Neural progenitor cell (in vitro differentiated cells): ENCODE results near the gene KCNH1. TPM values are rescaled to one million over a fixed set of nuclear protein-coding genes. Genes with fewer than 3 reads are reported as not detected.

Experiments used
- DNase-seq: peaks from one replicate; pipeline ENCODE4 v3.0.0-alpha.2; 2016; ENCODE audit warnings: low spot score
- H2AFZ ChIP-seq: fragments of 200-600 bp; sonication (generic); replicated peaks from 2 replicates; pipeline ENCODE4 v1.6.1; 2016; ENCODE audit warnings: antibody characterized with exemption
- H3F3A ChIP-seq: fragments of 200-600 bp; sonication (generic); 2 replicates; pipeline ENCODE4 v1.6.1; 2016; ENCODE audit warnings: antibody characterized with exemption, low read depth
- H3K27ac ChIP-seq: fragments of 200-600 bp; sonication (generic); 2 replicates; pipeline ENCODE4 v1.5.1; 2016; ENCODE audit warnings: mild to moderate bottlenecking
- H3K27me3 ChIP-seq: fragments of 200-600 bp; sonication (generic); 2 replicates; pipeline ENCODE4 v1.6.1; 2016; ENCODE audit warnings: mild to moderate bottlenecking, moderate library complexity
- H3K36me3 ChIP-seq: fragments of 200-600 bp; sonication (generic); 2 replicates; pipeline ENCODE4 v1.5.1; 2016
- H3K4me1 ChIP-seq: fragments of 200-600 bp; sonication (generic); 2 replicates; pipeline ENCODE4 v1.6.1; 2016; ENCODE audit warnings: mixed run types
- H3K4me2 ChIP-seq: fragments of 200-600 bp; sonication (generic); 2 replicates; pipeline ENCODE4 v1.6.1; 2016
- H3K4me3 ChIP-seq: fragments of 200-600 bp; sonication (generic); 2 replicates; pipeline ENCODE4 v1.5.1; 2016
- H3K79me2 ChIP-seq: fragments of 200-600 bp; sonication (generic); 2 replicates; pipeline ENCODE4 v1.6.1; 2016; ENCODE audit warnings: low read depth
- H3K9ac ChIP-seq: fragments of 200-600 bp; sonication (generic); 2 replicates; pipeline ENCODE4 v1.6.1; 2016
- H3K9me3 ChIP-seq: fragments of 200-600 bp; sonication (generic); 2 replicates; pipeline ENCODE4 v1.5.1; 2016; ENCODE audit warnings: low read depth
- H4K20me1 ChIP-seq: fragments of 200-600 bp; sonication (generic); 2 replicates; pipeline ENCODE4 v1.6.1; 2016; ENCODE audit warnings: low read depth
- H3K27ac Mint-ChIP-seq: 3 replicates; pipeline ENCODE4 v1.8.0; 2021; ENCODE audit warnings: mixed read lengths
- H3K27me3 Mint-ChIP-seq: 2 replicates; pipeline ENCODE4 v1.8.0; 2022; ENCODE audit warnings: low read depth, mild to moderate bottlenecking, inconsistent platforms, moderate library complexity, mixed read lengths; ENCODE audit not compliant: insufficient read depth
- H3K36me3 Mint-ChIP-seq: 3 replicates; pipeline ENCODE4 v1.8.0; 2021; ENCODE audit warnings: mixed read lengths
- H3K4me1 Mint-ChIP-seq: 3 replicates; pipeline ENCODE4 v1.8.0; 2021; ENCODE audit warnings: mixed read lengths
- H3K4me3 Mint-ChIP-seq: 3 replicates; pipeline ENCODE4 v1.8.0; 2021; ENCODE audit warnings: mild to moderate bottlenecking, moderate library complexity, mixed read lengths
- H3K9me3 Mint-ChIP-seq: 3 replicates; pipeline ENCODE4 v1.8.0; 2020; ENCODE audit warnings: mixed read lengths
- CTCF ChIP-seq: fragments of 200-600 bp; sonication (generic); IDR thresholded peaks from 2 replicates; pipeline ENCODE4 v1.5.1; 2017; ENCODE audit warnings: antibody characterized with exemption, mild to moderate bottlenecking
- EZH2 ChIP-seq: fragments of 200-600 bp; sonication (generic); IDR thresholded peaks from 2 replicates; pipeline ENCODE4 v1.6.1; 2017; ENCODE audit warnings: antibody characterized with exemption, mild to moderate bottlenecking, moderate library complexity
- EZH2phosphoT487 ChIP-seq: fragments of 200-600 bp; sonication (generic); IDR thresholded peaks from 2 replicates; pipeline ENCODE4 v1.6.1; 2017; ENCODE audit warnings: antibody characterized with exemption
- total RNA-seq: library from RNA; depleted of rRNA; stranded (reverse); fragments of >200 nt; gene quantifications from 2 replicates; pipeline ENCODE4 v1.2.3, GENCODE V29; 2015; ENCODE audit warnings: low replicate concordance

The KCNH1 gene
- total RNA-seq, 1 donor from 2014 or later: 1.6 TPM

GRCh38 chr1:211135342-211135950, 1.5 kb upstream of the KCNH1 start:
- TF ChIP-seq CTCF (peak; percentile 68), EZH2phosphoT487 (no peak)
- no peaks in the 10 kb centered on the region for H3K36me3 ChIP-seq
- H3K27ac ChIP-seq: no peak overlapping the region
- peaks cover 35% of the 10 kb centered on the region for H3K27me3 ChIP-seq
- no peak overlapping the region for H3K9ac ChIP-seq
- no peaks in the 10 kb centered on the region for H3K79me2 ChIP-seq
- H3K36me3 Mint-ChIP-seq: no peaks in the 10 kb centered on the region
- no peak overlapping the region for H2AFZ ChIP-seq
- H3K27me3 Mint-ChIP-seq: peaks cover 14% of the 10 kb centered on the region
- peaks cover 6% of the 10 kb centered on the region for H3K9me3 Mint-ChIP-seq
- H3K4me1 ChIP-seq: peaks cover 3% of the 10 kb centered on the region
- H3K4me3 Mint-ChIP-seq: no peak overlapping the region
- peak; percentile 44 for DNase-seq
- H3K4me3 ChIP-seq: no peak overlapping the region
- peaks cover 13% of the 10 kb centered on the region for H3K4me1 Mint-ChIP-seq
- H4K20me1 ChIP-seq: no peaks in the 10 kb centered on the region
- no peak overlapping the region for H3K27ac Mint-ChIP-seq
- H3K4me2 ChIP-seq: no peak overlapping the region
- H3K9me3 ChIP-seq: no peaks in the 10 kb centered on the region
- H3F3A ChIP-seq: no peaks in the 10 kb centered on the region

GRCh38 chr1:211133393-211133835, 534 bp downstream of the KCNH1 start:
- Mint-ChIP-seq H3K27me3 (peaks cover 14% of the 10 kb centered on the region), H3K27ac (no peak overlapping the region), H3K9me3 (no peaks in the 10 kb centered on the region), H3K4me1 (peaks cover 13% of the 10 kb centered on the region), H3K36me3 (no peaks in the 10 kb centered on the region), H3K4me3 (peak overlapping the region; percentile 88)
- Histone ChIP-seq H3K27me3 (peaks cover 51% of the 10 kb centered on the region), H2AFZ (peak overlapping the region; percentile 83), H3K27ac (no peak overlapping the region), H3K4me1 (peaks cover 3% of the 10 kb centered on the region), H4K20me1 (no peaks in the 10 kb centered on the region), H3K36me3 (no peaks in the 10 kb centered on the region), H3K9me3 (no peaks in the 10 kb centered on the region), H3K9ac (no peak overlapping the region), H3K79me2 (no peaks in the 10 kb centered on the region), H3K4me2 (peak overlapping the region; percentile 95), H3K4me3 (peak overlapping the region; percentile 63), H3F3A (no peaks in the 10 kb centered on the region)
- TF ChIP-seq EZH2: peak; percentile 46
- no peak for TF ChIP-seq CTCF
- no peak for TF ChIP-seq EZH2phosphoT487
- peak; percentile 63 for DNase-seq

GRCh38 chr1:211132721-211133392, 1.1 kb downstream of the KCNH1 start:
- Histone ChIP-seq H3K36me3 (no peaks in the 10 kb centered on the region), H3K79me2 (no peaks in the 10 kb centered on the region), H3K4me3 (peak overlapping the region; percentile 63), H3K27ac (no peak overlapping the region), H3K4me2 (peak overlapping the region; percentile 95), H3K27me3 (peaks cover 51% of the 10 kb centered on the region), H4K20me1 (no peaks in the 10 kb centered on the region), H3K9me3 (no peaks in the 10 kb centered on the region), H3F3A (no peaks in the 10 kb centered on the region), H2AFZ (peak overlapping the region; percentile 83), H3K4me1 (peaks cover 3% of the 10 kb centered on the region), H3K9ac (no peak overlapping the region)
- Mint-ChIP-seq H3K4me3 (peak overlapping the region; percentile 88), H3K36me3 (no peaks in the 10 kb centered on the region), H3K27ac (no peak overlapping the region), H3K27me3 (peaks cover 14% of the 10 kb centered on the region), H3K4me1 (peaks cover 13% of the 10 kb centered on the region), H3K9me3 (no peaks in the 10 kb centered on the region)
- DNase-seq: peak; percentile 43
- TF ChIP-seq CTCF (no peak), EZH2 (no peak), EZH2phosphoT487 (no peak)
